ENCODE measurements around the gene ARID1B. TPM values are rescaled to one million over a fixed set of nuclear protein-coding genes. Genes with fewer than 3 reads are reported as not detected.

Gene ARID1B
- total and polyA plus RNA-seq, 11 donors = 15.3 to 76.1 (median 40.7) TPM

DNA sequence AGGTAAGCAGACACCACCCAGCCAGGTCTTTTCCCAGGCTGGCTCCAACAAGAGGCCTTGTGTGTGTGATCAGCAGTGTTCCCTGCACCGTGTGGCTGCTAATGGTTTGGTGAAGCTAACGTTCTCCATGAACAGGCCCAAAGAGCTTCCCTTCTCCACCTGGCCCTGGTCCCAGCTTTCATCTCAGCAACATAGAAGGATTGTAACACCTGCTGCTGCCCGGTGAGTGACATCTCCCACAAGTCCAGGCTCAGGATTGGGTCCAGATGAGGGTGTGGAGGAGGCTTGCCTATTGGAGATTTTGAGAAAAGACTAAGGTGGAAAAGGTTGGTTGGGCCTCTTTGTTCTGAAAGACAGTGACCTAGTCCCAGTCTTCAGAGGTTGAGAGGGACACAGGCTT, 456.5 kb downstream of the ARID1B start:
- H3K4me1 ChIP-seq = peaks cover 0 to 27% (median 17%) of the 10 kb centered on the region in 12 donors
- 86 to 91% (median 89%) methylated on average over 3 of the region's 3 CpGs for WGBS, 4 donors
- H3K9me3 ChIP-seq = no peaks in the 10 kb centered on the region
- no peak overlapping the region for H3K27ac ChIP-seq
- H3K36me3 ChIP-seq = no peaks in the 10 kb centered on the region
- H3K27me3 ChIP-seq = peaks cover 0 to 26% (median 0%) of the 10 kb centered on the region in 9 donors
- DNase-seq (no peak), ATAC-seq (no peak)
- no peak for TF ChIP-seq POLR2A (IDR thresholded peaks at IDR 0.05)
- TF ChIP-seq, protein P1, sequence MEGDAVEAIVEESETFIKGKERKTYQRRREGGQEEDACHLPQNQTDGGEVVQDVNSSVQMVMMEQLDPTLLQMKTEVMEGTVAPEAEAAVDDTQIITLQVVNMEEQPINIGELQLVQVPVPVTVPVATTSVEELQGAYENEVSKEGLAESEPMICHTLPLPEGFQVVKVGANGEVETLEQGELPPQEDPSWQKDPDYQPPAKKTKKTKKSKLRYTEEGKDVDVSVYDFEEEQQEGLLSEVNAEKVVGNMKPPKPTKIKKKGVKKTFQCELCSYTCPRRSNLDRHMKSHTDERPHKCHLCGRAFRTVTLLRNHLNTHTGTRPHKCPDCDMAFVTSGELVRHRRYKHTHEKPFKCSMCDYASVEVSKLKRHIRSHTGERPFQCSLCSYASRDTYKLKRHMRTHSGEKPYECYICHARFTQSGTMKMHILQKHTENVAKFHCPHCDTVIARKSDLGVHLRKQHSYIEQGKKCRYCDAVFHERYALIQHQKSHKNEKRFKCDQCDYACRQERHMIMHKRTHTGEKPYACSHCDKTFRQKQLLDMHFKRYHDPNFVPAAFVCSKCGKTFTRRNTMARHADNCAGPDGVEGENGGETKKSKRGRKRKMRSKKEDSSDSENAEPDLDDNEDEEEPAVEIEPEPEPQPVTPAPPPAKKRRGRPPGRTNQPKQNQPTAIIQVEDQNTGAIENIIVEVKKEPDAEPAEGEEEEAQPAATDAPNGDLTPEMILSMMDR (IDR thresholded peaks at IDR 0.05) = no peak
- intact Hi-C loops (cut with DNase I) = loop anchor here in 2 of 10 donors (2.0 to 5.0 kb wide), 2 partner anchors 39 to 41 kb away; no protein-coding TSS in a partner anchor
- H3K4me3 ChIP-seq = no peak overlapping the region

DNA sequence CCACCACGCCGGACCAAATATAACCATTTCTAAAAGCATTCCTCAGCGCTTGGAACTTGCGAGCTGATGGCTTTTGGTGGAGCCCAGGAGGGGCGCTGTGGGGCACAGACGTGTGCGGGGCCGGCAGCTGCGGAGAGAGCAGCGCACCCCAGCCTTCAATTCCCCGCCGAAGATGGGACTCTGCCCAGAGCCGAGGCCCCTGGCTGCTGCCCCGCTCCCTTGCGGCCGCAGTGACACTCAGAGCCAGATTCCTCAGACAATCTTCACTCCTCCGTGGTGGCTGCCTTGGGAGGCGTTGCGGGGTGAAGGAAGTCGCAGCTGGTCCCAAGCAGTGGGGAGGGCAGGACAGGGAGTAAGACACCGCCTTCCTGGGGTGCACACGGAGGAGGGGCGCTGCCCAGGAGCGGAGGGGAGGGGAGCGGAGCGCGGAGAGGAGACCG, 458.4 kb downstream of the ARID1B start:
- Histone ChIP-seq H3K4me3 (peak overlapping the region; percentile 13 to 64 (median 58)), H3K27me3 (peaks cover 0 to 26% (median 0%) of the 10 kb centered on the region in 9 donors), H3K4me1 (peaks cover 0 to 34% (median 20%) of the 10 kb centered on the region in 12 donors), H3K27ac (peak overlapping the region in 8 of 12 donors; percentile 37 to 79 (median 62)), H3K36me3 (no peaks in the 10 kb centered on the region), H3K9me3 (no peaks in the 10 kb centered on the region)
- ATAC-seq = peak; percentile 51 to 87 (median 74)
- TF ChIP-seq, protein P1 (IDR thresholded peaks at IDR 0.05) = peak; percentile 50 to 85 (median 63)
- TF ChIP-seq POLR2A (IDR thresholded peaks at IDR 0.05) = no peak
- peak in 4 of 5 donors; percentile 61 to 71 (median 62) for DNase-seq
- intact Hi-C loops (cut with DNase I) = loop anchor here in 5 of 10 donors (2.0 to 5.0 kb wide), 3 partner anchors 37 to 39 kb away; no protein-coding TSS in a partner anchor
- WGBS, 4 donors = 0 to 1% (median 1%) methylated on average over 20 to 28 of the region's 28 CpGs

DNA sequence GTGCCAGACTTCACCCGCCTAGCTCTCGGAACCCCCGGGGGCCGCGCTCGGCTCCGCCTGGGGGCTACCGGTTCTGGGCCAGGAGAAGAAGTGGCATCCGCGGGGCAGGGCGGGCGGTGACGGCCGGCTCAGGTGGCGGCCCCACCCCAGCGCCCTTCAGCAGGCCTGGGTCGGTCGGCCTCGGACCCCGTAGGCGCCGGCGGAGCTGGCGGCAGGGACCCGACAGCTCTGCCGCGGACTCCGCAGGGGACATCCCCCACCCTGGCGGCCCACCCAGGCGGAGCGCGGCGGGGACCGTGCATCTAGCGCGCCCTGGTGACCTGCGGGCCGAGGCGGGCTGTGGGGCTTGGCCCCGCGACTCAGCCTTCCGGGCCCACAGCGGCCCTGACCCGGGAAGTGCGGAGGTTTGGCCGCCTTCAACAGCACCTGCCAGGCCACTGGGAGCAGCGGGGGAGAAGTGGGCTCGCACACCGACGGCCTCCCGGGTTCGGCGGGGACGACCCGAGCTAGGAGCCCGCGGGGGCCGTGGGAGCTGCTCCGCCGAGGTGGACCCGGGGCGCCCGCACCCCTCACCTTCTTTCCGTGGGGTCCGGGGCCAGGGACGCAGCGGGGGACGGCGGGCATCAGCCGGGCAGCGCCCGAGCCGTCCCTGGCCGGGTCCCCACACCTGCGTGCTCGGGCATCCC, 459.0 kb downstream of the ARID1B start:
- WGBS, 4 donors = 2 to 38% (median 6%) methylated on average over 16 to 76 of the region's 76 CpGs
- Histone ChIP-seq H3K36me3 (no peaks in the 10 kb centered on the region), H3K4me3 (peak overlapping the region; percentile 13 to 64 (median 58)), H3K27me3 (peaks cover 0 to 26% (median 0%) of the 10 kb centered on the region in 9 donors), H3K4me1 (peaks cover 0 to 39% (median 22%) of the 10 kb centered on the region in 12 donors), H3K9me3 (no peaks in the 10 kb centered on the region), H3K27ac (peak overlapping the region in 9 of 12 donors; percentile 13 to 79 (median 62))
- TF ChIP-seq POLR2A (IDR thresholded peaks at IDR 0.05) = no peak
- TF ChIP-seq, protein P1 (IDR thresholded peaks at IDR 0.05) = no peak
- intact Hi-C loops (cut with DNase I) = loop anchor here in 4 of 10 donors (2.0 to 5.0 kb wide), 2 partner anchors 36 to 37 kb away; no protein-coding TSS in a partner anchor
- ATAC-seq (peak in 2 of 4 donors; percentile 40 to 49), DNase-seq (peak in 1 of 5 donors; percentile 23)

DNA sequence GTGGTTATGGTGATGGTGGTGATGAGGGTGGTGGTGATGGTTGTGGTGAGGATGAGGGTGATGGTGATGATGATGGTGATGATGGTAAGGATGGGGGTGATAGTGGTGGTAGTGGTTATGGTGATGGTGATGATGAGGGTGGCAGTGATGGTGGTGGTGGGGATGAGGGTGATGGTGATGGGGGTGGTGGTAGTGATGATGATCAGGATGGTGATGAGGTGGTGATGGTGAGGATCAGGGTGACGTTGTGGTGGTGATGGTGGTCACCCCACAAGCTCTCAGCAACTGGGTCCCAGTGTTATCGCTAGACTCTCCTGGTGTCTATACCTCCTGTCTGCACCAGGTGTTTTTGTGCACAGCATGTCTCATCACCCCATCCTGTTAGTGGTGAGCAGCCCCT, 461.2 kb downstream of the ARID1B start:
- Histone ChIP-seq H3K9me3 (no peaks in the 10 kb centered on the region), H3K4me3 (no peak overlapping the region), H3K36me3 (no peaks in the 10 kb centered on the region), H3K27me3 (peaks cover 0 to 26% (median 0%) of the 10 kb centered on the region in 9 donors), H3K4me1 (peaks cover 0 to 51% (median 24%) of the 10 kb centered on the region in 12 donors), H3K27ac (no peak overlapping the region)
- TF ChIP-seq POLR2A (IDR thresholded peaks at IDR 0.05) = no peak
- TF ChIP-seq, protein P1 (IDR thresholded peaks at IDR 0.05) = no peak
- no peak for ATAC-seq
- WGBS, 4 donors = 88 to 98% (median 96%) methylated on average over 2 of the region's 2 CpGs
- intact Hi-C loops (cut with DNase I) = loop anchor here in 4 of 10 donors (2.0 to 5.0 kb wide), 2 partner anchors 34 kb away; no protein-coding TSS in a partner anchor
- no peak for DNase-seq
